Retina (tissue), 1 donor: Measurements from ENCODE around the gene HTR1E.
"Not testable (repeated sequence)": the region's sequence is repeated elsewhere in the genome, so short reads cannot be mapped to it uniquely, and the experiment has no call there.

Experiments used
- DNase-seq: peaks from one replicate; pipeline ENCODE4 v3.0.0-alpha.2; 2016

Gene HTR1E

GRCh38 chr6:87001494-87001893 is 64.2 kb downstream of the HTR1E start:
- no peak for DNase-seq

GRCh38 chr6:87002391-87002790 is 65.1 kb downstream of the HTR1E start:
- not testable (repeated sequence) for DNase-seq

GRCh38 chr6:87006541-87006940 is 69.2 kb downstream of the HTR1E start:
- DNase-seq: not testable (repeated sequence)

- DNase-seq: not testable (repeated sequence)
These were observed 72.3 kb downstream of the HTR1E start for GRCh38 chr6:87009581-87009980.

- no peak for DNase-seq
These were observed 74.7 kb downstream of the HTR1E start for GRCh38 chr6:87012035-87012434.

GRCh38 chr6:87012743-87013142 is 75.4 kb downstream of the HTR1E start:
- DNase-seq: no peak

- no peak for DNase-seq
These were observed 79.4 kb downstream of the HTR1E start for GRCh38 chr6:87016772-87017171.

GRCh38 chr6:87027021-87027420 is 89.7 kb downstream of the HTR1E start:
- DNase-seq: no peak

- DNase-seq: no peak
These were observed 92.5 kb downstream of the HTR1E start for GRCh38 chr6:87029711-87030314.

GRCh38 chr6:87040729-87041128 is 103.4 kb downstream of the HTR1E start:
- no peak for DNase-seq

GRCh38 chr6:87045521-87046075 is 108.3 kb downstream of the HTR1E start:
- no peak for DNase-seq

GRCh38 chr6:87049779-87050178 is 112.5 kb downstream of the HTR1E start:
- DNase-seq: no peak

GRCh38 chr6:87053312-87053711 is 116.0 kb downstream of the HTR1E start:
- DNase-seq: no peak

GRCh38 chr6:87054143-87054833 is 117.0 kb downstream of the HTR1E start:
- DNase-seq: no peak

GRCh38 chr6:87059943-87060342 is 122.6 kb downstream of the HTR1E start:
- no peak for DNase-seq

- DNase-seq: no peak
These were observed 127.8 kb downstream of the HTR1E start for GRCh38 chr6:87065117-87065516.
